Measurements from ENCODE around the gene FBXW8. TPM values are rescaled to one million over a fixed set of nuclear protein-coding genes. Genes with fewer than 3 reads are reported as not detected.

Gene FBXW8
- polyA plus RNA-seq, 1 donor (not counting 4 experiments of a cell fraction or from before 2014, with no cell fraction given), result 5.0 TPM

DNA sequence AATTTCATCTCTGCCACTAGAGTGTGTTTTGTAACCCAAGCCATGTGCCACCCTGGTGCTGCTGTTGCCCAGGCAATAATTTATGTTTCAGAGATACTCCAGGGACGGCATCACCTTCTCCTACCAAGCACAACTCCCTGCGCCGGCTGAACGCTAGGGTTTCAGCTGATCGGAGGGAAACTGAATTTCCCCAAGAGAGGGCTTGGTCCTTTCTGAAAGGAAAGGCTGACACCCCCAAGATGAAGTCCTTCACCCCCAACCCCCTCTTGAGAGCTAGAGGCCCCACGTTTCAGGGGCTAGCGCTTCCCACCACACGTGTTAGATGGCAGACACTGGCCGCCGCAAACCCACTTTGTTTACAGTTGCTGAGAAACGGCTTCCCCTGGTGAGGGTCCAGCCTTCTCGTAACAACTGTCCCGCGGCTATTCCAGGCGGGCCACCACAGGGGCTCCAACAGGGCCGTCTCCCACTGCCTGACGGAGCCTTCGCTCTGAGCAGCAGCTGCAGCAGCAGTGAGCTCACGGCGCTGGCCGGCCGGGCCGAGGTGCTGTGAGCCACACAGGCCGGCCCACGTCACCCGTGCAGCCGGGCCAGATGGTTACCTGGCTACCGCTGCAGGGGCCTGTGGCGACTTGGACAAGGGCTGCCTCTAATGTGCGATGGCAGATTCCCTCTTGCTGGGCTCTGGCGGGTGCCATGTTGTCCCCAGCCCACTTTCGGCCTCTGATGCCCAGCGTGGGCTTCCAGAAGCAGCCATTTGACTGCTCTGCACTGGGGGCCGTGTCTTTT lies 122.0 kb downstream of the FBXW8 start:
- Histone ChIP-seq H3K9ac (ENCODE audit: control insufficient read depth, extremely low read depth, insufficient read depth, low read length) (no peak overlapping the region), H3K4me3 (ENCODE audit: control insufficient read depth in 2 of 3, extremely low read depth in 1 of 3, insufficient read depth in 2 of 3, low read depth in 1 of 3, low read length in 3 of 3) (no peak overlapping the region), H3K4me1 (ENCODE audit: control insufficient read depth, extremely low read depth, insufficient read depth, low read length) (no peaks in the 10 kb centered on the region), H2AFZ (ENCODE audit: control insufficient read depth, low read length) (no peak overlapping the region), H3K27me3 (ENCODE audit: control insufficient read depth, extremely low read depth, insufficient read depth, low read length) (peaks cover 38% of the 10 kb centered on the region), H3K36me3 (ENCODE audit: control insufficient read depth in 2 of 2, extremely low read depth in 1 of 2, insufficient read depth in 2 of 2, low read length in 2 of 2) (peaks cover 5 to 6% of the 10 kb centered on the region in 2 experiments), H3K4me2 (ENCODE audit: control insufficient read depth, extremely low read depth, insufficient read depth, low read depth, low read length) (no peak overlapping the region), H3K9me1 (ENCODE audit: control insufficient read depth, extremely low read depth, insufficient read depth, low read length) (no peaks in the 10 kb centered on the region), H4K20me1 (ENCODE audit: control insufficient read depth, extremely low read depth, insufficient read depth, low read length) (no peaks in the 10 kb centered on the region), H3K79me2 (ENCODE audit: control insufficient read depth, insufficient read depth, low read length) (no peaks in the 10 kb centered on the region), H3K27ac (ENCODE audit: control insufficient read depth, insufficient read depth, low read length) (no peak overlapping the region), H3K9me3 (ENCODE audit: control insufficient read depth, low read depth, low read length) (no peaks in the 10 kb centered on the region)
- TF ChIP-seq, protein P1, sequence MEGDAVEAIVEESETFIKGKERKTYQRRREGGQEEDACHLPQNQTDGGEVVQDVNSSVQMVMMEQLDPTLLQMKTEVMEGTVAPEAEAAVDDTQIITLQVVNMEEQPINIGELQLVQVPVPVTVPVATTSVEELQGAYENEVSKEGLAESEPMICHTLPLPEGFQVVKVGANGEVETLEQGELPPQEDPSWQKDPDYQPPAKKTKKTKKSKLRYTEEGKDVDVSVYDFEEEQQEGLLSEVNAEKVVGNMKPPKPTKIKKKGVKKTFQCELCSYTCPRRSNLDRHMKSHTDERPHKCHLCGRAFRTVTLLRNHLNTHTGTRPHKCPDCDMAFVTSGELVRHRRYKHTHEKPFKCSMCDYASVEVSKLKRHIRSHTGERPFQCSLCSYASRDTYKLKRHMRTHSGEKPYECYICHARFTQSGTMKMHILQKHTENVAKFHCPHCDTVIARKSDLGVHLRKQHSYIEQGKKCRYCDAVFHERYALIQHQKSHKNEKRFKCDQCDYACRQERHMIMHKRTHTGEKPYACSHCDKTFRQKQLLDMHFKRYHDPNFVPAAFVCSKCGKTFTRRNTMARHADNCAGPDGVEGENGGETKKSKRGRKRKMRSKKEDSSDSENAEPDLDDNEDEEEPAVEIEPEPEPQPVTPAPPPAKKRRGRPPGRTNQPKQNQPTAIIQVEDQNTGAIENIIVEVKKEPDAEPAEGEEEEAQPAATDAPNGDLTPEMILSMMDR (optimal IDR thresholded peaks at IDR 0.05 in 1 of 3, IDR thresholded peaks at IDR 0.05 in 1 of 3, conservative IDR thresholded peaks at IDR 0.05 in 1 of 3; ENCODE audit: extremely low read depth in 1 of 3, insufficient read depth in 2 of 3, low read length in 3 of 3), result no peak
- peak; percentile 35 for TF ChIP-seq EZH2 (IDR thresholded peaks at IDR 0.05; ENCODE audit: low read length)
- DNase-seq (ENCODE audit: low read depth, low spot score), result no peak
- dilution Hi-C loops (cut with MboI; ENCODE audit: extremely low pct_ligation_motif_present, low sequenced_read_pairs), result no loop called here
- no peak for FAIRE-seq

DNA sequence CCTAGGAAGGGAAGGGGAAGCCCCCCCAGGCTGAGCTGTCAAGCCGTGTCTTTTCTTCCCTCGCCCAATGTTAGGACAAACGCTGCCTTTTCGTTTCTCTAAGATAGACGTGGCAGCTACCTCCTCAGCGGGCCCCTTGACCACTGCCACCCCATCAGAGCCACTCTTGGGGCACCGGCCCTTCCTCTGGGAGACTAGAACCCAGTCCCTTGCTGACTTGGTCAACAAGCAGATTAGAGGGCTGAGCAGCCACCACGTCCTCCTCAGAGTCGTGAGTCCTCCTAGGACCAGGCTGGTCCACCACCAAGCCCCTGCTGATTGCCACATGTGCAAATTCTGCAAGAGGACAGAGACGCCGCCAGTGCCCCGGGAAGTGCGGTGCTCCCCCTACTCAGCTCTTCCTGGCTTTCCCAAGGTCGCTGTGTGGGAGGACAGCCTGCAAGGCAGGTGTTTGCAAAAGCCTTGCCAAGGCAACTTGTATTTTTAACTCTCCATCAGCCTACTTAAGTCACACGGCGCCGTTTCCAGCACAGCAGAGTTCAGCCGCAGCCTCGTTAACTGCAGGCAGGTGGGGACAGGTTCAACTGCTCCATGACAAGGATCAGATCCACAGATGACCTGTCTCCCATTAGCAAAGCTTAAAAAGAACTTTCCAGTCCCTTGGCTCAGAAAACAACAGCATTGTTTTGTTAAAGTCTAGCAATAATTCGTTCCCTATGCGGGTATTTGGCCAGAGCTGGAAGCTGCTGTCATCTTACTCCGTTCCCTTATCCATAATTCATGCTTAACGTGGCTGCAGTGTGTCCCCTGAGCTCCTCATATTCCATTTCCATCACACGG lies 122.9 kb downstream of the FBXW8 start:
- Histone ChIP-seq H3K36me3 (ENCODE audit: control insufficient read depth in 2 of 2, extremely low read depth in 1 of 2, insufficient read depth in 2 of 2, low read length in 2 of 2) (peaks cover 0 to 3% of the 10 kb centered on the region in 2 experiments), H4K20me1 (ENCODE audit: control insufficient read depth, extremely low read depth, insufficient read depth, low read length) (no peaks in the 10 kb centered on the region), H3K9ac (ENCODE audit: control insufficient read depth, extremely low read depth, insufficient read depth, low read length) (no peak overlapping the region), H3K4me3 (ENCODE audit: control insufficient read depth in 2 of 3, extremely low read depth in 1 of 3, insufficient read depth in 2 of 3, low read depth in 1 of 3, low read length in 3 of 3) (no peak overlapping the region), H3K4me1 (ENCODE audit: control insufficient read depth, extremely low read depth, insufficient read depth, low read length) (no peaks in the 10 kb centered on the region), H3K9me1 (ENCODE audit: control insufficient read depth, extremely low read depth, insufficient read depth, low read length) (no peaks in the 10 kb centered on the region), H3K79me2 (ENCODE audit: control insufficient read depth, insufficient read depth, low read length) (no peaks in the 10 kb centered on the region), H3K4me2 (ENCODE audit: control insufficient read depth, extremely low read depth, insufficient read depth, low read depth, low read length) (no peak overlapping the region), H3K27ac (ENCODE audit: control insufficient read depth, insufficient read depth, low read length) (no peak overlapping the region), H2AFZ (ENCODE audit: control insufficient read depth, low read length) (no peak overlapping the region), H3K9me3 (ENCODE audit: control insufficient read depth, low read depth, low read length) (no peaks in the 10 kb centered on the region), H3K27me3 (ENCODE audit: control insufficient read depth, extremely low read depth, insufficient read depth, low read length) (peaks cover 38% of the 10 kb centered on the region)
- dilution Hi-C loops (cut with MboI; ENCODE audit: extremely low pct_ligation_motif_present, low sequenced_read_pairs), result no loop called here
- DNase-seq (ENCODE audit: low read depth, low spot score), result no peak
- TF ChIP-seq, protein P1 (optimal IDR thresholded peaks at IDR 0.05 in 1 of 3, IDR thresholded peaks at IDR 0.05 in 1 of 3, conservative IDR thresholded peaks at IDR 0.05 in 1 of 3; ENCODE audit: extremely low read depth in 1 of 3, insufficient read depth in 2 of 3, low read length in 3 of 3), result no peak
- TF ChIP-seq EZH2 (IDR thresholded peaks at IDR 0.05; ENCODE audit: low read length), result peak; percentile 78
- FAIRE-seq, result no peak

Measured in keratinocyte (primary cell).